HG03064 (cell line): ENCODE results near the gene GATAD2B.

Source experiments
- ATAC-seq: cut with Tn5 transposase; IDR thresholded peaks from one replicate; pipeline ENCODE4 v1.9.1; 2021; ENCODE audit warnings: low read depth; ENCODE audit not compliant: unreplicated experiment

The GATAD2B gene

DNA sequence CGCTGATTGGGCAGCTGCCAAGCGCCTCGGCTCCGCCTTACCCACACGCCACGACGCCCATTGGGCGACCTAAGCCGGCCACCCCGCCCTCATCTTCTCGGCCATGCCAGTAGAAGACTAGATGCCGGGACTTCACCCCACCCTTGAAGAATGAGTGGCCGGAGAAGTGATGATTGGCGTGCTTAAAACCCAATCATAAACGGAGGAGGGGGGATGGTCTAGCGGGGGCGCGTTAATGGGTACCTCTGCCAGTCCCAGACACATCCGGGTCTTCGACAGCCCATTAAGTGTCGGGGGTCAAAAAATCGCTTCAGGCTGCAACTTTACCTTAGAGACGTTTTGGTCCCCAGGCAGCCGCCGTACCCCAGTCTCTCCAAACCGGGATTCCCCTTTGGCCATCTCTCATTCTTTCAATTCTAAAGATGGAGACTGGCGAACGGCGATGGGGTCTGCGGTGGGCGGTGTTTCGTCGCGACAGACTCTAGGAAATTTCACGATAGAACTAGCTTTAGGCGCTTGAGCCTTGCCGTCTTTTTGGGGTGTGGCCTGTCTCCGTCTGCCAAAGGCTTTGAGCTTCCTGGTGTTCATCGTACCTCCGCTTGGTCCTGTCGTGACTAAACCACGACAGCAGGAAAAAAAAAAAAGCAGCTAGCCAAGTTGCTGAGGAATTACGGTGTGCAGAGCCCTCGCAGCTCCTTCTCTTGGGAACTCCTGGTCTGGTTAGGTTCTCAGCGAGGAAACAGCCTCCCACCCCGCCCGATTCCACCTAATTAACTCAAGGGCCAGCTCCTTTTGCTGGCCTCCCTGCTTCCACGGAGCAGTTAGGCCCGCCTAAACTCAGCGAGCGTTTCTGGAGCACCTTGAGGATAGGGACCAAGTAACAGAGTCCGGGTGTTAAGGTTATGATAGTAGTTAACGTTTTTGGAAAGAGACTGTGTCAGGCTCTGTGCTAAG is at the start of gene GATAD2B:
TSS of gene GATAD2B (minus strand) at position 1 of the 954 bp plus-strand sequence. CDS start 94,625 bp downstream, outside the sequence.
- peak; percentile 84 for ATAC-seq

DNA sequence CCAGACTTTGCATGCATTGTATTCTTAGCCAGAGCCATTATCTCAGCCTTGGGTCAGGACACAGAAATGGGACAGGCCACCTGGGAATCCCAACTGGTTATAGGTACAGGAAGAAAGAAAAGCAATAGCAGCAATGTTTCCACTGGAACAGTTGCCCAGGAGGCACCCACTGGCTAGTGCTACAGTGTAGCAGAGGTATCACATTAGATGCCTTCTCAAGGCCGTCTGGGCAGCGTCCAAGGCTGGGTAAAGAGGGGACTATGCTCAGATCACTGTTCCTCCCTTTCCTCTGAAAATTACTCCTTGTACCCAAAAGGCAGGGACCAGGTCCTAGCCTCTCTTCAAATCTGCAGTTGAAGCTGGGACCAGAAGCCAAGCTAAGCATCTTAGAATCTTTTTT is 47.6 kb upstream of the GATAD2B start:
- ATAC-seq, result no peak

DNA sequence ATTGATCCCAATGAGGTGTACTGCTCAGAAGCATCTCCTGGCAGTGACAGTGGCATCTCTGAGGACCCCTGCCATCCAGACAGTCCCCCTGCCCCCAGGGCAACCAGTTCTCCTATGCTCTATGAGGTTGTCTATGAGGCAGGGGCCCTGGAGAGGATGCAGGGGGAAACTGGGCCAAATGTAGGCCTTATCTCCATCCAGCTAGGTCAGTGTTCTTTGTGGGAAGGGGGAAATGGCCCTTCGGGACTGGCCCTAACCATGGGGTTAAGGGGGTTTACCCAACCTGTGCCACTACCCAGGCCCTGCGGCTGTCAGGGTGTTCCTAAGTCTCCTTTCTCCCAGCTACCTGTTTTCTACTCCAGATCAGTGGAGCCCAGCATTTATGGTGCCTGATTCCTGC is 46.2 kb upstream of the GATAD2B start:
- no peak for ATAC-seq

DNA sequence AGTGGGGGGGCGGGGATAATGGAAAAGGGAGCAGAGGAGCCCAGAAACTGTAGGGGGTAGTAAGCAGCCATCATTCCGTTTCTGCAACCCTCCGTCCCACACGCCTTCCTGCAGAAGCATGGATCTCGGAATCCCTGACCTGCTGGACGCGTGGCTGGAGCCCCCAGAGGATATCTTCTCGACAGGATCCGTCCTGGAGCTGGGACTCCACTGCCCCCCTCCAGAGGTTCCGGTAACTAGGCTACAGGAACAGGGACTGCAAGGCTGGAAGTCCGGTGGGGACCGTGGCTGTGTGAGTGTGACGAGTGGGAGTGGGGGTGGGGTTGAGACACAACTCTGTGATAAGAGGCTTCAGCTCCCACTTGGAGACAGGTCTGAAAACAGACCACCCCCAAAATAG is 45.6 kb upstream of the GATAD2B start:
- no peak for ATAC-seq

DNA sequence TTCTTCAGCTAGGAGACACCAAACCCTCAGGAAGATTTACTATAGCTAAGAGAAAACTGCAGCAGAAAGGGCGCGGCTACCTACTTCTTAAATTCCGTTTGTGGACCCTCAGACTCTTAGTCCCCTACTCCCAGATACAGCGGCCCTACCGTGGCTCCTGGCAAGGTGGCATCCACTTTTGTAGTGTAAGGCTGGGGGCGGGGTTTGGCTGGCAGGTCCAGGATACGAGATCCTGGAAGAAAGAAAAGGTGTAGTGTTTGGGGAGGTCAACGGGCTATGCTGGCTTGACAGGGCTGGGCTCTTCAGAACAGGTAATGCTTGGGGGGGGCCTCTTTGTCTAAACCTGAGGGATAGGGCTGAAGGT is 45.2 kb upstream of the GATAD2B start:
- ATAC-seq, result no peak

DNA sequence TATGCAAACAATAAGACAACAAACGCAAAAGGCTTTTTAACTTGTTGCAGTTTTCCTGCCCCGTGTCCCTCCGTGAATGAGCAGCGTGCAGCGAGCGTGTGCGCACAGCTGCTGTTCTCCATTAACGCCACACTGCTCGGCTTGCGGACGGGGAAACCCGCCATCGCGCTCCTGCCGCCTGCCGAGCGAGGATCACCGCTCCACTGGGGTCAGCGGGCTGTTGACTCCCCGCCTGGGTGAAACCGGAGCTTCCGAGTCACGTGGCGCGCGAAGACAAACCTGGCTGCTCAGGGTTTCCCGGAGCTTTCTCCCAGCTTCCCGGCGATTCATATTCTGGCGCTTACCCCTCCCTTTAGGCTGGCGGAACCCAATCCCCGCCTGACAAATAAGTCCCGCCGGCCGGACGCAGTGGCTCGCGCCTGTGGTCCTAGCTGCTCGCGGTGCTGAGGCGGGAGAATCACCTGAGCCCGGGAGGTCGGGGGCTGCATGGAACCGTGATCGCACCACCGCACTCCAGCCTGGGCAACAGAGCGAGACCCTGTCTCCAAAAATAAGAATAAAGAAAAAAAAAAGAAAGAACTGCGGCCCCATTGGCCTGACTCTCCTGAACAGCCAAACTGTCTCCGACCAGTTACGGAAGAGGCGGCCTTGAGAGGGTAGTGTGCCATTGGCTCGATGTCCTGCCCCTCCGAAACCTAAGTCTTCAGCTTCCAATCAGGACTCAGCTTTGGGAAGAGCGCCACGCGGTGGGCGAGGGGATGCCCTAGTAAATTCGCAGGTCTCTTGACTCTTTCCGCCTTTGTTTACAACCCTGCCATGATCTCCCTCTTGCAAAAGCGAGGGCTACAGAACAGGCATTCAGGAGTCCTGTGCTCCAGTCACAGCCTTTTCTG is 44.6 kb upstream of the GATAD2B start, which contains the start of gene CREB3L4:
TSS of gene CREB3L4 (plus strand) at position 796 of the 893 bp plus-strand sequence. CDS start 624 bp downstream, outside the sequence.
- ATAC-seq, result peak; percentile 52

DNA sequence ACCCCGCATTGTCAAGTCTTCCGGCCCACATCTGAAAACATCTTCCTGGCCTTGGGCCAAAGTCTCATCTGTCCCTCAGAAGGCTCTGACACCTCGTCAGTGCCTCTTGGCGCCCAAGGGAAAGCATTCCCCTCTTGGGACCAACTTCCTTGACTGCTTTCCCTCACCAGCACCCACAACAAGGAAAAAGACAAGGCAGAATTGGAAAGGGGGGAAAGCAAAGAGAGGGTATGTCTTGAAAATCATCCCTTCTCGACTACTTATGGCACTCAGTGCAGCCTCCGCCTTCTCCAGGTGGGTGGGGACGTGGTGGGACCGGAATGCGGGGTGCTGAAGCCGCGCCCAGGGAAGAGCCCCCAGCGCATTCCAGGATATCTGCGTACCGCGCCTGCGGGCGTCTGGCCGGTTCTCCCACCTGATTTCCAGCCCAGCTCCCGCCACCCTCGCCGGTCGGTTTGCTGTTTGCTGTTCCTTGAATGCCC is 41.1 kb upstream of the GATAD2B start:
- no peak for ATAC-seq

DNA sequence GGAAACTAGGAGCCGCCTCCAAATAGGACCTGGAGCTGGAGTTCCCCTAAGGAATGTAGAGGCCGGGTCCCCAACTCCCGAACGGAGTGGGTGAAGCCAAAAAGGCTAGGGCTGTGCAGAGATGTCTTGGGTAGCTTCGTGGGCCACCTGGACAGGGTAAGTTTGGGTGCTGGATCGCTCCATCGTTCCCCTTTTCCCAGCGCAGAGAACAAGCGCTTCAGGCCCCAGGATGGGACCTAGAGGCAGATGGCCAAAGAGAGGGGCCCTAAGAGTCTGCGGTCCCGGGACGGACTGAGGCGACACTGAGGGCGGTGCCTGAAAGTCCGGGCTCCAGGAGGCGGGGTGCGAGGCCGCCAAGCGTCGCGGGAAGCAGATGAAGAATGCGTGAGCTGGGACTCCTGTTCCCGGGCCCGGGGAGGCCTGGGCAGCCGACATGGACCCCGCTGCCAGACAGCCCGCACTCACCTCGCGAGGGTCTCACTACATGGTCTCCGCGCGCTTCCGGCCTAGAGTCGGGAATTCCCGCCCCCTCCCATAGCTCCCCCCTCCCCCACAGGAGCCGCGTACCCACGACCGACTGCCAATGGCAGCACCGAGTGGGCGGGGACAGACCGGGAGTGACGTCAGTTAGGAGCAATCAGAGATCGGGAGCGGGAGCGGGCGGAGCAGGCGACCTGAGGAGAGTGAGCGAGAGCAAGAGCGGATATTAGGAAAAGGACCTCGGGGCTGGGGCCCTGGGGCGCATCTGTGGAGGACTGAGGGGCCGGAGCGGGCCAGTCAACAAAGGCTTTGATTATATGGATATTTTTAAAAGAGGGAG is 40.5 kb upstream of the GATAD2B start, which contains the start of gene SLC39A1:
TSS of gene SLC39A1 (minus strand) at position 508 of the 820 bp plus-strand sequence. CDS start 822 bp downstream, outside the sequence.
- ATAC-seq, result peak; percentile 34

DNA sequence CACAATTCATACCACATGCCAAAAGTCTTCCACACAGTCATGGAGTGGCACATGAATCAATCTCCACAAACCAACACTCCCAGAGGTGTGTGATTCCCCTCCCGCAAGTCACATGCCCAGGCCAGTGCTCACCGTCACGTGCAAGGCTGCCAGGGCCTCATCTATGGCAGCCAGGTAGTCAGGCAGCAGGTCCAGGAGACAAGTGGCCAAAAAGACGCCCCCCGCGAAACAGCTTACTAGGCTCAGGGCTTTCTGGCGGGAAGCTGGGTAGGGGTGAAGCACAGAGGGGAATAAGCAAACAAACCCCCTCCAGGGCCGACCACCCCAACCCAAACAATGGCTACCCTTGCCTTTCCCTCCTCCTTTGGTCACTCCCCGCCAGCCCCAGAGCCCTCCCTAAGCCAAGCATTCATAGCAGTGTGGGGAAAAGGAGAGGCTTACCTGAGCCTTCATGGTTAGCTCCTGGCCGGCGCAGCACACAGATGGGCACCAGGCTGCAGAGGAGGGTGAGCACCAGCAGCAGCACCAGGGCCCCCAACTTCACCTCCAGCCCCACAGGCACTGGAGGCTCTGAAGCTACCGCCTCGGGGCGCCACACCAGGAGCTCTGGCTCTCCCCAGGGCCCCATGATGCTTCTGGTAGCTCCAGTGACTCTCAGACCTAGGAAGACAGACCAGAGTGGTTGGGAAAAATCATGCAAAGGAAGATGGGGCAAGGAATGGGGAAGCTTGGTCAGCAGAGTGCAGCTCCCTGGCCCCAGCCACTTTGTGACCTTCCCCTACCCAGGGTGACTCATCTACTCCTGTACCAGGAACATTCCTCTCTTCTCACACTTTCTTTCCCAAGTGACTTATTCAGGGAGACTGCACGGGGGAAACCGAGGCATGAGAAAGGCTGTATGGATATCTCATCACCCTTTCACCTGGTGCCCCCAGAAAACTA is 39.6 kb upstream of the GATAD2B start:
- no peak for ATAC-seq

DNA sequence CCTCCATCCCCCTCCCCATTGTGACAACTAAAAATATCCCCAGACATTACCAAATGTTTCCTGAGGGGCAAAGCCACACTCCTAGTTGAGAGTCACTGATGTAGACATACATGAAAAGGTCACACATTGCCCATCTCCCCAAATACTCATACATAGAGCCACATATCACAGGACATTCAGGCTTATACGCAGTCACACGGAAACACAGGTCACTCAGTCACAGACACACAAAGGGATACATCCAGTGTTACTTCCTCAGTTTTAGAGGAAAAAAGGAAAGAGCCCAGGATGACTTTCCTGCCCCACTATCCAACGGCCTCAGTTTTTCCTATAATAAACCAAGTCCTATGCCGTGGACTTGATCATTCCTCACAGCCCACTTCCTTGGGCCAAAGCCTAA is 38.6 kb upstream of the GATAD2B start:
- no peak for ATAC-seq

DNA sequence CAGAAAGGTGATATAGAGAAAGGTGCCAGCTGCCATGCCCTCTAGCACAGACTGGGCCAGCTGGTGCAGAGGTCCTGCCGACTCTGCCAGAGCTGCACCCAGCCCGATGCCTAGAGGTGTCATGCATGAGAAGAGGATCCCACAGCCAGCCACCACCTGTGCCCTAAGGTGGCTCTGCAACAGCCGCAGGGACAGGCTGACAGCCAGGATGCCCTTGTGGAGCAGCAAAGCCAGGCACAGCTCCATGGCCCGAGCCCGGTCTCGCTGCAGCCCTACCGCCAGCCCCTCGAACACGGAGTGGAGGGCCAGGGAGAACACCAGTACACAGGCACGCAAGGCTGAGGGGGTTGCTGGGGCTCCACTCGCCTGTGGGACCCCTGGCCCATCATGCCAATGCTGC is 37.4 kb upstream of the GATAD2B start:
- no peak for ATAC-seq

DNA sequence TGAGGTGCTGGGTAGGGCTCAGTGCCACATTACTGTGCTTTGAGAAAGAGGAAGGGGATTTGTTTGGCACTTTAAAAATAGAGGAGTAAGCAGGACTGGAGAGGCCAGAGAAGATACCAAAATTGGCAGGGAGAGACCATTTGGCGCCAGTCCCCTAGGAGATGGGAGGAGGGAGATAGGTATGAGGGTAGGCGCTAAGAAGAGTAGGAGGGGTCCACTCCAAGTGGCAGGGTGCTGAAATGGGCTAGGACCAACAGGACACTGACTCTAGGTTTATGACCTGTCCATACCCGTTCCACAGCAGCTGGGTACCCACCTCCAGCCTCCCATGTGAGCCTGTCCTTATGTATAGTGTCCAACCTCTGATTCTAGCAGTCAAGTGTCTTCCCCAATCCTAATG is 36.7 kb upstream of the GATAD2B start:
- ATAC-seq, result no peak

DNA sequence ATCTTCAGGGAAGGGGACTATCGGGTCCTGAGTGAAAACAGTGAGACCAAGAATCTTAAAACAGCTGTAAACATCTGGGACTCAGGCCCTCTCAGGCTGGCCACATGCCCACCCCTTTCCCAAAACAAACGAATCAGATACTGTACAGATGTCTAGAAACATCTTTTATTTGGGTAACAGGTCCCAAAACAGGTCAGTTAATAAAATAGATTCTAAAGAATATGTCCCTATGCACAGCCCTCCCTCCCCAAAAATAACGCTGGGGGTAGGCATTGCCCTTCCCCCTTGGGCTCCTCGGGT is 36.1 kb upstream of the GATAD2B start:
- no peak for ATAC-seq

DNA sequence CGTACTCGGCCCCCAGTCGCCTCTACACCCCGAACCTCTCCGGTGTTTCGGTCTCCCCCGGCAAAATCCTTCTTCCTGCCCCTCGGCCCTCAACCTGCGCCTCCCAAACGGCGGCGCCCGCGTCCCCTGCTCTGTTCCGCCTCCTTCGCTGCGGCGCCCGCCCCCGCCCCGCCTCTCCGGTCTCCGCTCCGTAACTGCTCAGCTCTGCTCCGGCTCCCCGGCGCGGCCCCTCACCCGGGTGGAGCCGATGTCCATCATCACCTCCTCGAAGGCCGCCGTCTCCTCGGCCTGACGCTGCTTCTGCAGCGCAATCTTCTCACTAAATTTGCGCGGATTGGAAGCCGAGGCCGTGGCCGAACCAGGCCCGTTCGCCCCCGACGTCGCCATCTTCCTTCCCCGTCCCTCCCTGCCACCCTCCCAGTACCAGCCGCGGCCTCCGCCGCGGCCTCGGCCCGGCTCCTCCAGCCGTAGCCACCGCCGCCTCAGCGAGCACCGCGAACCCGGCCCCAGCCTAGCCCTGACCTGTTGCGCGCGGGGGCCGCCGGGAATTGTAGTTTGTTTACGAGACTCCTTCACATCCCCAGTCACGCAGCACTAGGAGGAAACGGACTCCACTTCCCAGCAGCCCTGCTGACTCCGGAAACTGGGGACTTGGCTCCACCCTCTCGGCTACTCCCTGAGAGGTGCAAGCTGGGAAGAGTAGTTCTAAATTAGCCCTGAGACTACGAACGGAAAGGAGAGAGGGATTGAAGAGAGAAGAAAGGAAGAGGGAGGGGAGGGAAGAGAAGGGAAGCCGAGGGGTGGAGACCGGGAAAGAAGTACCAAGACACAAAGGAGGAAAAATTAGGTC is 35.6 kb upstream of the GATAD2B start, which contains the start of gene CRTC2:
TSS of gene CRTC2 (minus strand) at position 502 of the 850 bp plus-strand sequence. CDS start at position 387, 115 bp downstream.
- peak; percentile 63 for ATAC-seq

DNA sequence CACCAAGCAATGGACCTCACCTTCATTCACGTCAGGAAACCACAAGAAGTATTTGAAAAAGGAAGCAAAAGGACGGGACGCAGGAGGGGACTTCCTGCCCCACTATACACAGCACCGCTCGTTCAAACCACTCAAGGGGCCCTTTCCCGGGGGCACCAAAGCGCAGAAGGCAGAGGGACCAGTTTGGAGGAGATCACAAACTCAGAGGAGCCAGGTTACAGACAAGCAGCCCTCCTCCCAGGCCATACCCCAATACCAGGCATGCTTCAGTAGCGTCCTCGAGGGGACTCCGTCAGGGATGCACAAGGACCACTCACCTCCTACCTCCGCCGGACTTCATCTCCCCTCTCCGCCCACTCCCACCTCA is 35.0 kb upstream of the GATAD2B start:
- no peak for ATAC-seq

DNA sequence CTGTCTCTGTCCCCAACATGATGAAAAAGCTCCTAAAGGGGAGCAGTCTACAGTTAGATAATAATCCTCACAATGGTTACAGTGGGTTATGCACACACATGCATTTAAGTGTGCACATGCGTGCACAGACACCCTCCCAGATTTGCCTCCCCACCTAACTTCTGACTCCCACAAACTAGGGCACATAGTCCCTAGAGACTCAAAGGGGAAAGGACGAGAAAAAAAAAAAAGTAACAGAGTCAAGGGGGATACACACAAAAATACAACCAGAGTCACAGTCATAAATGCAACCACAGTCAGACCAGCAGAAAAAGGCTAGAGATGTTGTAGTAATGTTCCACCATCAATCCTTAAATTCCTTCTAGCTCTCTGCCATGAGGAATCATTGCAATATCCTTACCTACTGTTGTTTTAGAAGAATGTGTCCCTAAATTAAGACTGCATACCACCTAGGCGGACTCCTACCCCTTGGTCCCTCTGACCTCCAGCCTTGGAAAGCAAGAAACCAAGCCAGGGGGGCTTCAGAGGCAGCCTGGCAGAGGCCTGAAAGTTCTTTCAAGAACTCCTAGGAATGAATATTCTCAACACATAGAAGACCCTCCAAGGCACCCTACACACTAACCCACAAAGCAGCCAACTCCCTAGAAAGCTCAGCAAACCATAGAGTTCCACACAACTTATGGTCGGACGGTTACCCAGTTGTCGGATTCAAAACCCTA is 34.4 kb upstream of the GATAD2B start:
- ATAC-seq, result no peak

DNA sequence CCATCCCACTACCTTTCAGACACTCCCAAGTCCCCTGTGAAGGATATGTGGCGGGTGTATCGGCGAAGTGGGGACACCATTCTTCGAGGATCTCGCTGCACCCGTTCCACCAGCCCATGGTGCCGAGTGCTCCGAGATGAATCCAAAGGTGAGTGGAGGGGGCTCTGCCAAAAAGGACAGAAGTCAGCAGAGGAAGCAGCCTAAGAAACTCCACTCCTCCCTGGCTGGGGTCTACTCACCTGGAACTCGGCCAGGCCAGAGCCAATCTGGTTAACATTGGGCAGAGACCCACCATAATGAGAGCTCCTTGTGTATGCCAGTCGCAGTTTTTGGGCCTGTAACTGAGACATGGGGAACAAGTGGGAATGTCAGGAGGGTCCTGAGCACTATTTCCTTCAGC is 32.1 kb upstream of the GATAD2B start:
- ATAC-seq, result no peak
